T-helper 2 cell treated with Interferon-gamma antibody and Interleukin-4, amounts not matched to agents 100 ng/mL and 5 ng/mL, for 36 hours (primary cell): ENCODE measurements around the gene TIRAP. TPM values are rescaled to one million over a fixed set of nuclear protein-coding genes. Genes with fewer than 3 reads are reported as not detected.
"Not testable (repeated sequence)": the region's sequence is repeated elsewhere in the genome, so short reads cannot be mapped to it uniquely, and the experiment has no call there.

ENCODE experiments used
- intact Hi-C: fragments of 100-400 bp; cut with micrococcal nuclease; formaldehyde crosslinking; loops from one replicate; pipeline ENCODE4 v1.15.1; 2023
- total RNA-seq: library from RNA; stranded (reverse); gene quantifications from 2 replicates; pipeline ENCODE4 v1.2.3, GENCODE V29; 2022

Gene TIRAP
- total RNA-seq, 1 donor from 2014 or later, result 17.6 TPM

GRCh38 chr11:126282361-126282735, 545 bp upstream of the TIRAP start:
- intact Hi-C loops, result loop anchor here (1.0 kb wide), 1 partner anchor 71 kb away; the partner anchor contains the start of genes FAM118B and RPUSD4

- intact Hi-C loops, result no loop called here
These were observed 1.9 kb downstream of the TIRAP start for GRCh38 chr11:126284829-126285228.

- intact Hi-C loops, result no loop called here
These were observed 5.3 kb downstream of the TIRAP start for GRCh38 chr11:126288237-126288636.

GRCh38 chr11:126290887-126291286, 8.0 kb downstream of the TIRAP start:
- intact Hi-C loops, result no loop called here

- intact Hi-C loops, result no loop called here
These were observed 10.8 kb downstream of the TIRAP start for GRCh38 chr11:126293726-126294125.

- intact Hi-C loops, result no loop called here
These were observed 14.1 kb downstream of the TIRAP start for GRCh38 chr11:126297004-126297403.

- intact Hi-C loops, result loop anchor here (1.0 kb wide), 3 partner anchors 21 to 51 kb away; partner anchors contain the start of genes FOXRED1, ST3GAL4 and TIRAP
These were observed 20.9 kb downstream of the TIRAP start, which contains the start of gene DCPS for GRCh38 chr11:126303623-126304456. Gene DCPS (plus strand): TSS chr11:126304060. CDS start chr11:126304081, 21 bp downstream.

GRCh38 chr11:126304457-126305075, 21.7 kb downstream of the TIRAP start:
- intact Hi-C loops, result loop anchor here (1.0 kb wide), 3 partner anchors 21 to 51 kb away; partner anchors contain the start of genes FOXRED1, ST3GAL4 and TIRAP

- intact Hi-C loops, result no loop called here
These were observed 22.8 kb downstream of the TIRAP start for GRCh38 chr11:126305699-126306098.

- intact Hi-C loops, result no loop called here
These were observed 24.8 kb downstream of the TIRAP start for GRCh38 chr11:126307706-126308105.

- intact Hi-C loops, result no loop called here
These were observed 25.4 kb downstream of the TIRAP start for GRCh38 chr11:126308271-126308671.

GRCh38 chr11:126308771-126309170, 25.9 kb downstream of the TIRAP start:
- intact Hi-C loops, result not testable (repeated sequence)

GRCh38 chr11:126310200-126310991, 27.5 kb downstream of the TIRAP start:
- intact Hi-C loops, result loop anchor here (1.0 kb wide), 1 partner anchor 170 kb away; no protein-coding TSS in a partner anchor

- intact Hi-C loops, result loop anchor here (1.0 kb wide), 1 partner anchor 169 kb away; no protein-coding TSS in a partner anchor
These were observed 28.1 kb downstream of the TIRAP start for GRCh38 chr11:126310992-126311310.

GRCh38 chr11:126311401-126312291, 28.8 kb downstream of the TIRAP start:
- intact Hi-C loops, result no loop called here

- intact Hi-C loops, result no loop called here
These were observed 30.1 kb downstream of the TIRAP start for GRCh38 chr11:126312961-126313360.

- intact Hi-C loops, result no loop called here
These were observed 30.9 kb downstream of the TIRAP start for GRCh38 chr11:126313826-126314225.

GRCh38 chr11:126317432-126317755, 34.5 kb downstream of the TIRAP start:
- intact Hi-C loops, result loop anchor here (5.0 kb wide), 1 partner anchor 100 kb away; no protein-coding TSS in a partner anchor

- intact Hi-C loops, result loop anchor here (2.0 to 5.0 kb wide), 2 partner anchors 37 to 99 kb away; partner anchors contain the start of gene ST3GAL4
These were observed 35.1 kb downstream of the TIRAP start for GRCh38 chr11:126317756-126318573.
